ENCODE measurements around the gene ORMDL1. TPM values are rescaled to one million over a fixed set of nuclear protein-coding genes. Genes with fewer than 3 reads are reported as not detected.
A peak's percentile ranks its signal among the peaks of the same experiment; 100 is the strongest.

The ORMDL1 gene
- total RNA-seq, result 100 to 1,000 TPM in 1 of 4 donors, 10 to 100 TPM in 3; 39.2 to 190 (median 74.8) TPM

GRCh38 chr2:189783927-189784867 lies at the start of gene ORMDL1, which contains the start of gene PMS1:
ORMDL1 (minus strand) TSS chr2:189784339; CDS start chr2:189782595, 1,744 bp downstream.
PMS1 (plus strand) TSS chr2:189784450; CDS start chr2:189791810, 7,360 bp downstream.
- peak; percentile 59 to 79 for TF ChIP-seq POLR2A (IDR thresholded peaks at IDR 0.05)
- peak; percentile 10 to 78 (median 74) for TF ChIP-seq POLR2AphosphoS5 (IDR thresholded peaks at IDR 0.05)
- no peak for TF ChIP-seq CTCF (IDR thresholded peaks at IDR 0.05)
- TF ChIP-seq EP300 (IDR thresholded peaks at IDR 0.05), result no peak
- peak within 1 kb of the TSS; percentile 73 for H3K4me3 ChIP-seq
- peak within 1 kb of the TSS; percentile 95 for H3K27ac ChIP-seq
- peak; percentile 94 to 96 for DNase-seq (ENCODE audit: low spot score in 2 of 2)
- no peaks in the 10 kb centered on the region for H3K27me3 ChIP-seq
- peaks cover 19% of the 10 kb centered on the region for H3K36me3 ChIP-seq
- 0% methylated on average over 13 of the region's 96 CpGs for WGBS
- H3K4me1 ChIP-seq, result peaks cover 37% of the 10 kb centered on the region
- H3K9me3 ChIP-seq, result no peaks in the 10 kb centered on the region

GRCh38 chr2:189830510-189830909 lies 46.4 kb upstream of the ORMDL1 start:
- no peak overlapping the region for H3K4me3 ChIP-seq
- H3K9me3 ChIP-seq, result no peaks in the 10 kb centered on the region
- 92% methylated on average over 1 of the region's 1 CpG for WGBS
- H3K27me3 ChIP-seq, result no peaks in the 10 kb centered on the region
- peaks cover 6% of the 10 kb centered on the region for H3K36me3 ChIP-seq
- H3K27ac ChIP-seq, result no peak overlapping the region
- TF ChIP-seq POLR2AphosphoS5 (IDR thresholded peaks at IDR 0.05), result no peak
- no peak for TF ChIP-seq EP300 (IDR thresholded peaks at IDR 0.05)
- TF ChIP-seq CTCF (IDR thresholded peaks at IDR 0.05), result no peak
- TF ChIP-seq POLR2A (IDR thresholded peaks at IDR 0.05), result no peak
- no peaks in the 10 kb centered on the region for H3K4me1 ChIP-seq
- DNase-seq (ENCODE audit: low spot score in 2 of 2), result no peak

- H3K27me3 ChIP-seq, result no peaks in the 10 kb centered on the region
- H3K27ac ChIP-seq, result no peak overlapping the region
- no peaks in the 10 kb centered on the region for H3K4me1 ChIP-seq
- DNase-seq (ENCODE audit: low spot score in 2 of 2), result no peak
- peaks cover 6% of the 10 kb centered on the region for H3K36me3 ChIP-seq
- TF ChIP-seq EP300 (IDR thresholded peaks at IDR 0.05) (no peak), POLR2A (IDR thresholded peaks at IDR 0.05) (no peak), POLR2AphosphoS5 (IDR thresholded peaks at IDR 0.05) (no peak), CTCF (IDR thresholded peaks at IDR 0.05) (no peak)
- H3K9me3 ChIP-seq, result no peaks in the 10 kb centered on the region
- no peak overlapping the region for H3K4me3 ChIP-seq
- WGBS, result 64% methylated on average over 4 of the region's 4 CpGs
These were observed 45.1 kb upstream of the ORMDL1 start for GRCh38 chr2:189829102-189829833.

GRCh38 chr2:189826039-189826438 lies 41.9 kb upstream of the ORMDL1 start:
- H3K4me1 ChIP-seq, result no peaks in the 10 kb centered on the region
- DNase-seq (ENCODE audit: low spot score in 2 of 2), result no peak
- 99% methylated on average over 5 of the region's 5 CpGs for WGBS
- TF ChIP-seq EP300 (IDR thresholded peaks at IDR 0.05), result no peak
- TF ChIP-seq POLR2AphosphoS5 (IDR thresholded peaks at IDR 0.05), result no peak
- TF ChIP-seq POLR2A (IDR thresholded peaks at IDR 0.05), result no peak
- TF ChIP-seq CTCF (IDR thresholded peaks at IDR 0.05), result no peak
- H3K27me3 ChIP-seq, result no peaks in the 10 kb centered on the region
- H3K4me3 ChIP-seq, result no peak overlapping the region
- no peaks in the 10 kb centered on the region for H3K9me3 ChIP-seq
- no peak overlapping the region for H3K27ac ChIP-seq
- H3K36me3 ChIP-seq, result no peaks in the 10 kb centered on the region

All from suprapubic skin (tissue), 4 donors.